Medulla oblongata (tissue), 1 donor: ENCODE results near the gene TM9SF2.
A peak's percentile ranks its signal among the peaks of the same experiment; 100 is the strongest.
"Not testable (repeated sequence)": the region's sequence is repeated elsewhere in the genome, so short reads cannot be mapped to it uniquely, and the experiment has no call there.

Experiments used
- DNase-seq: peaks from one replicate; pipeline ENCODE4 v3.0.0-alpha.2; 2015; ENCODE audit errors: extremely low spot score

The TM9SF2 gene

GRCh38 chr13:99501184-99501847 is at the start of gene TM9SF2:
Gene TM9SF2, plus strand, starts transcription at chr13:99501472. Its CDS starts 135 bp downstream, at chr13:99501607.
- peak; percentile 96 for DNase-seq

DNA sequence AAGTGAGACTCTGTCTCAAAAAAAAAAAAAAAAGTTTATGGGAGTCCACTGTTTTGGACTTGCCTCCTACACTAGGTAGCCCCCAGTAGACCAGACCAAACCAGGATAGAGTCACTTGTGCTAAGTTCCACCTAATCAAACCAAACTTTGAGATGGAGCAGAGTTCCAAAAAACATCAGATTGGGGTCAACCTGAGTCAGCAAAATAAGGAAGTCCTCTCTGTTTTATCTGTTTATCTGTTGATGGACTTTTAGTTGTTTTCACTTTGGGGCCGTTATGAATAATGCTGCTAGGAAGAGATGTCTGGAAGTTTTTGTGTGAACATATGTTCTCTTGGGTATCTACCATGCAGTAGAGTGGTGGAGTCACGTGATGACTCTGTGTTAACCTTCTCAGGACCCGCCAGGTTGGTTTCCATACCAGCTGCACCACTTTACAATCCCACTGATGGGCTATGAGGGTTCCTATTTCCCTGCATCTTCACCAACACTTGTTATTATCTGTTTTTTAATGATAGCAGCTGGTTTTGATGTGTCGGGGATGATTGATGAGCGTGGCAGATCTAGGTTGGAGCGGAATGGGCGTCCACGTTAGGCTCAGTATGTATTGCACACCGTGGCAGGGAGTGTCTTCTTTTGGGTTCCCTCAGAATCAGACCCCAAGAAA is 46.6 kb upstream of the TM9SF2 start:
- DNase-seq: no peak

DNA sequence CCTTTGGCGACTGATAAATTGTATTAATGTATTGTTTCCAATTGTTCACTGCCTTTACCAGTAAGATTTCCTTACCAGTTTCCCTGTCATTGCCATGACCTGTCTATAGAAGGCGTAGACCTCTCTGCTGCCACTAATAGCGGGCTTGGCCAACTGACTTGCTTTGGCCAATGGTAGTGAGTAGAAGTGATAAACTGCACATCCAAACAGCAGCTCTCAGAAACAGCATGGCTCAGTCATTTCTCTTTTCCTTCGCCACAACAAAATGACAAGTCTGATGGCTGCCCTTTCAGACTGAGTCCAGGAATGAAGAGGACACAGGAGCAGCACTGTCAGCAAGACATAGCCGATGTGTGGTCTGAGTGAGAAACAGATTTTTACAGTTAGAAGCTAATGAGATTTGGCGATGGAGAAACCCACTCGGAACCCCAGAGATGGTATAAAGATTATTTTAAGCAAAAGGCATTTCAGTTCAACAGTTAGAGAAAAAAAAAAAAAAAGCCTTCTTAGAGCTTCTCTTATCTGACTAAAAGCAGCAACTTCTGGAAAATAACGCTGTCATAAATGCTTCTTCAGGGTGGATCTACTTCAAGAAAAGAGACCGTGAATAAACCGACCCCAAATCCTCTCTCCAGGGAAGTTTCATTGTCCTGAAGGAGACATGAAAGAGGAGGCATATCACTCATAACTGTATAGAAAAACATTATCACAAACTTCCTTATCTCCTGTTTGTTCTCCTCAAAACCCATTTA is 42.0 kb upstream of the TM9SF2 start:
- DNase-seq: no peak

GRCh38 chr13:99460802-99461201 is 40.5 kb upstream of the TM9SF2 start:
- DNase-seq: peak; percentile 35

GRCh38 chr13:99463646-99464397 is 37.5 kb upstream of the TM9SF2 start:
- no peak for DNase-seq

- DNase-seq: no peak
Observed at GRCh38 chr13:99464441-99464949, 36.8 kb upstream of the TM9SF2 start.

DNA sequence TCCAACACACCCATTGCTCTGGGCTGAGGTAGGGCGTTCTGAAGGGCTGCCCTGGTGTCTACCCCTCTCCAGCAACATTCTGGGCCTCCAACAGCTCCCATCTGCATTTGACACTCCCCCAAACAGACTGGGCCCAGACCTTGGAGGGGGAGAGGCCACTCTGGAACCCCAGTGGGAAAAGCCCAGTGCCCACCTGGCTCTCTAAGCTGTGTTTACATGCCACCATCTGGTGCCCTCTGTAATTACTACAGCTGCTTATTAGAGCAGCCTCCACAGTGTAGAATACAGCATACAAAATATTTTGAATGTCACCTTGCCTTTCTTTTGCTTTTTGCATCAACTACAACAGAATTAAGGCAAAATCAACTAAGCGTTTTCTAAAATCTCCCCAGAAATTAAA is 35.8 kb upstream of the TM9SF2 start:
- DNase-seq: no peak

- DNase-seq: no peak
Observed at GRCh38 chr13:99467764-99468163, 33.5 kb upstream of the TM9SF2 start.

- no peak for DNase-seq
Observed at GRCh38 chr13:99469041-99469440, 32.2 kb upstream of the TM9SF2 start.

GRCh38 chr13:99470027-99470426 is 31.2 kb upstream of the TM9SF2 start:
- no peak for DNase-seq

DNA sequence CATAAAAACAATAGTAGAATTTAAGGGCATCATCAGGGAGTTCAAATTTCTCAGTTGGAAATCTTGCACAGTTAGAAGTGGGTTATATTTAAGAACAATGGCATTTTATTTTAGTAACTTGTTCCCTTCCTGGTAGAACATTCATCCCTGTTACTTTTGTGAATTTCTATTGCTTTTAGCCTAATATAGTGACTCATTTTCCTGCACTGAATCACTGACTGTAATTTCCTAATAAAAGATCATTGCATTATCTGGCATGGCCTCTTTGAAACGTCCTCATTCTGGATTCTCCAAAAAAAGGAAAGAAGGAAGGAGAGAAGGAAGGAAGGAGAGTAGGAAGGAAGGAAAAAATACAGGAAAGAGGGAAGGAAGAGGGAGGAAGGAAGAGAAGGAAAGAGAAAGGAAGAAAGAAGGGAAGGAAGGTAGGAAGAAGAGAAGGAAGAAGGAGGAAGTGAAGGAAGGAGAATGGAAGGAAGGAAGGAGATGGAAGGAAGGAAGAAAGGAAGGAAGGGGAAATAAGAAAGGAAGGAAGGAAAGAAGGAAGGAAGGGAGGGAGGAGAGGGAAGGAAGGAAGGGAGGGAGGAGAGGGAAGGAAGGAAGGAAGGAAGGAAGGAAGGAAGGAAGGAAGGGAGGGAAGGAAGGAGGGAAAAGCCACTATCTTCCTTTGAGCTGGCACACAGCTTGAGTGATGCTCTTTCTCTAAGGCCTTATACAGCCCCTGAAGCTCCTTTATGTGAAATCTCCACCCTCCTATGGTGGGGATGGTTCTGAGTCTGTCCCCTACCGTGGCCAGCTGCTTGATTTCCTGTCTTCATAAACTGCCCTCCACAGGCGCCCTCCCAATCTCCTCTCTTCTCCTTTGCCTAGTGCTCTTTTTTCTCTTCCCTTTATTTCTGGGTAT is 29.8 kb upstream of the TM9SF2 start:
- DNase-seq: no peak

- no peak for DNase-seq
Observed at GRCh38 chr13:99472122-99472440, 29.2 kb upstream of the TM9SF2 start.

GRCh38 chr13:99473515-99473914 is 27.8 kb upstream of the TM9SF2 start:
- DNase-seq: no peak

DNA sequence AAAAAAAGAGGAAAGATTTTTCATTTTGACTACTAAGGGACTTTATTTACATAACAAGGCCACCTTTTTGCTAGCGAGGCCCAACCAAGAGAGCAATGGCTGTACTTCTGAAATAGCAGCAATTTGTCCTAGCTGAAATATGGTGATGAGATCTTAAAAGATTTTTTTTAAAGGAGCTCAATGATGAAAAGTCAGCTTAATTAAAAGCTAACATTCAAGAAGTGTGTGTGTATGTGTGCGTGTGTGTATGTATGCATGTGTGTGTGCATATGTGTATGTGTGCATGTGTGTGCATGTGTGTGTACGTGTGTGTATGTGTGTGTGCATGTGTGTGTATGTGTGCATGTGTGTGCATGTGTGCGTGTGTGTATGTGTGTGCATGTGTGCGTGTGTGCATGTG is 24.6 kb upstream of the TM9SF2 start:
- DNase-seq: no peak

DNA sequence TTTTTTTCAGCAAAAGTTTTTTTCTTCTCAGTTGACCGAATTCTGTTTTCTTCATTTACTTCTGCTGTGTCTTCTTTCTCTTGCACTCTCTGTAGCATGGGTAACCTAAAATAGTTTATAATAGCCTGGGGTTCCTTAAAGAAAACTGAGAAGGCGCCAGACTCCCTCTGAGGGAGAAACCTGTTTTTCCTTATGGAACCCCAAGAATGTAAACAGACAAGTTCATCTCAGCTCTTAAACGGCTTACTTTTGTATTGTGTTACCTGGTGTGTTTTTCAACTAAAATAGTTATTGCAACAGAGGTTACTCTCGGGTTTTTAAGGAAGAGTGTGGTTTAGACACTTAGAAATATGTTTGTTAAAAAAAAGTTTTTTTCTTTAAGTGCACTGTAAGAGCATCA is 23.8 kb upstream of the TM9SF2 start:
- DNase-seq: no peak

GRCh38 chr13:99481366-99481765 is 19.9 kb upstream of the TM9SF2 start:
- no peak for DNase-seq

- DNase-seq: no peak
Observed at GRCh38 chr13:99484473-99484872, 16.8 kb upstream of the TM9SF2 start.

GRCh38 chr13:99486996-99487395 is 14.3 kb upstream of the TM9SF2 start:
- DNase-seq: no peak

DNA sequence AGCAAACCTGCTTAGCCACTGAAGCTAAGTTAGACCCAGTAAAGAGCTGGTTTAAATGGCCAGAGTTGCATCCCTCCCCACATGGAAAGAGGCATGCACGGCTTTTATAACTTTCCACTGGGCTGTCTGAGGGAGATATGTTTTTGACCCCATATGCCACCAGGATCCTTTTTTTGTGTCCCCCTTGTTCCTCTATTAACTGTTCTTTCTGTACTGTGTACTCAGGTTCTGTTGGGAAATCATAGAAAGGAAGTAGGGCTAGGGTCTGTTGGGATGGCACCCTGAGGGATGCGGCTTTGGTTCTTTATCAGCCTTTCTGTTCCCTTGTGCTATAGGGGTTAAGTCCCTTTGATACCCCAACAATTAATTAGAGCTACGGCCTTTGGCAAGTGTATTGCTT is 12.2 kb upstream of the TM9SF2 start:
- DNase-seq: no peak

DNA sequence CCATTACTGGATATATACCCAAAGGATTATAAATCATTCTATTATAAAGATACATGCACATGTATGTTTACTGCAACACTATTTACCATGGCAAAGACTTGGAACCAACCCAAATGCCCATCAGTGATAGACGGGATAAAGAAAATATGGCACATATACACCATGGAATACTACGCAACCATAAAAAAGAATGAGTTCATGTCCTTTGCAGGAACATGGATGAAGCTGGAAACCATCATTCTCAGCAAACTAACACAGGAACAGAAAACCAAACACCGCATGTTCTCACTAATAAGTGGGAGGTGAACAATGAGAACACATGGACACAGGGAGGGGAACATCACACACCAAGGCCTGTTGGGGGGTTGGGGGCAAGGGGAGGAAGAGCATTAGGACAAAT is 9.5 kb upstream of the TM9SF2 start:
- not testable (repeated sequence) for DNase-seq
